Coronary artery (tissue), 2 donors: ENCODE measurements around the gene GLYR1.

Experiments
- DNase-seq: peaks from one replicate; pipeline ENCODE4 v3.0.0-alpha.2; 2017; ENCODE audit warnings: low spot score
- H3K27ac ChIP-seq, 2 donors: fragments of 200-600 bp; sonication (generic); one replicate each; pipeline ENCODE4 v1.5.1; 2016 to 2019
- H3K4me3 ChIP-seq: fragments of 200-600 bp; sonication (generic); 2 replicates; pipeline ENCODE4 v1.5.1; 2016; ENCODE audit warnings: mild to moderate bottlenecking, moderate library complexity
- TF ChIP-seq, protein P1 (sequence below): fragments of 200-600 bp; sonication (generic); IDR thresholded peaks from one replicate; pipeline ENCODE4 v1.5.1; 2019; ENCODE audit warnings: antibody characterized with exemption

The GLYR1 gene

GRCh38 chr16:4836727-4837126 lies 10.4 kb downstream of the GLYR1 start:
- TF ChIP-seq, protein P1, sequence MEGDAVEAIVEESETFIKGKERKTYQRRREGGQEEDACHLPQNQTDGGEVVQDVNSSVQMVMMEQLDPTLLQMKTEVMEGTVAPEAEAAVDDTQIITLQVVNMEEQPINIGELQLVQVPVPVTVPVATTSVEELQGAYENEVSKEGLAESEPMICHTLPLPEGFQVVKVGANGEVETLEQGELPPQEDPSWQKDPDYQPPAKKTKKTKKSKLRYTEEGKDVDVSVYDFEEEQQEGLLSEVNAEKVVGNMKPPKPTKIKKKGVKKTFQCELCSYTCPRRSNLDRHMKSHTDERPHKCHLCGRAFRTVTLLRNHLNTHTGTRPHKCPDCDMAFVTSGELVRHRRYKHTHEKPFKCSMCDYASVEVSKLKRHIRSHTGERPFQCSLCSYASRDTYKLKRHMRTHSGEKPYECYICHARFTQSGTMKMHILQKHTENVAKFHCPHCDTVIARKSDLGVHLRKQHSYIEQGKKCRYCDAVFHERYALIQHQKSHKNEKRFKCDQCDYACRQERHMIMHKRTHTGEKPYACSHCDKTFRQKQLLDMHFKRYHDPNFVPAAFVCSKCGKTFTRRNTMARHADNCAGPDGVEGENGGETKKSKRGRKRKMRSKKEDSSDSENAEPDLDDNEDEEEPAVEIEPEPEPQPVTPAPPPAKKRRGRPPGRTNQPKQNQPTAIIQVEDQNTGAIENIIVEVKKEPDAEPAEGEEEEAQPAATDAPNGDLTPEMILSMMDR = no peak

GRCh38 chr16:4833584-4833983 lies 13.5 kb downstream of the GLYR1 start:
- TF ChIP-seq, protein P1 = no peak
- H3K27ac ChIP-seq = no peak overlapping the region
- no peak overlapping the region for H3K4me3 ChIP-seq
- no peak for DNase-seq

More at GRCh38 chr16:4836727-4837126, 10.4 kb downstream of the GLYR1 start:
- Histone ChIP-seq H3K4me3 (no peak overlapping the region), H3K27ac (no peak overlapping the region)
- DNase-seq = no peak

GRCh38 chr16:4832698-4833343 lies 14.3 kb downstream of the GLYR1 start:
- Histone ChIP-seq H3K4me3 (no peak overlapping the region), H3K27ac (no peak overlapping the region)
- TF ChIP-seq, protein P1 = no peak
- DNase-seq = no peak

- Histone ChIP-seq H3K27ac (no peak overlapping the region), H3K4me3 (no peak overlapping the region)
- no peak for DNase-seq
- TF ChIP-seq, protein P1 = no peak
Observed at GRCh38 chr16:4831616-4832015, 15.5 kb downstream of the GLYR1 start.

DNA sequence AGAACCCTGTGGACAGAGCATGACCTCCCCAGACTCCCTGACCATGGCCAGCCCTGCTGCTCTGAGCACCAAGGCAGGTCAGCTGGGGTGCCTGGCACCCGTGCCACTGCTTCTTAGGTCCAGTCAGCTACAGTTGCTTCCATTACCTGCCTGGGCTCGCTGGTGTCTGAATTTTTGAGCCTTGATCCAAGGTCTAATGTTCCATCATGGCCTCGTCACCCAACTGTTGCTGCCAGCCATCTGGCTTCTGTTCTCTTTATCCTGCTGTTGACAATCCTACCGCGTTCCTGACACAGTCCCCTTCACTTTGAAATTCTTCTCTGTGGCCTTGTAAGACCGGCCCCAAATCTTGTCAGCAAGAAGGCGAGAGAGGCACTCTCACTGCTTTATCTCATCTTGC lies 16.7 kb downstream of the GLYR1 start:
- H3K27ac ChIP-seq = no peak overlapping the region
- TF ChIP-seq, protein P1 = no peak
- DNase-seq = no peak

DNA sequence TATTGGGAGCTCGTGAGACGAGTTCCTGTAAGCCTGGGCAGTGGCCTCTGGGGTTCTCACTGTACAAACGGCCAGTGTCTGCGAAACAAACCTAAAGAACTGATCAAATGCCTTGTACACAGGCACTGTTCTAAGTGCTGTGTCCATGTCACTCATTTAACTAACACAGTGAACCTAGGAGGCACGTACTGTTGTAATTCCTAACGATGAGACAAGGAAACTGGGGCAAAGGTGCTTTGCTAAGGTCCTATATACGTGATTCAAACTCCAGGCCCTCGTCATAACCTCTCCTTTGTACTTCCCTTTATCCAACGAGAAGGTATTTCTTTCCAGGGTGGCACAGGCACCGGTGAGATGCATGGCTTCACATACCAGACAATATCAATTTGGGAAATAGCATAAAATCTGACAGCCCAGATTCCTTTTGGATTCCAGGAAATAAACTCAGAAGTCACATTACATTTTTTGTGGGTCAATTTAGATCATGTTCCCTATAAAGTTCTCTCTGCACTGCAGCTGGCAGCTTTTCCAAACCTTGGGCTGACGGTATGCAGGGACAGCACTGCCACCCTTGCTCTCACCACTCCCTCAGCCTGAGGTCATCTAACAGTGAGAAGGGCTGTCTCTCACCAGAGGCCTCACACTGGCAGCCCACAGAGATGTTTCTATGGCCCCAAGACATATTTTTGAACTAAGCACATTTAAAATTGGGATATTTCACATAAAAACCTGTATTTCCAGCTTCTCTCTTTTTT lies 18.3 kb downstream of the GLYR1 start:
- DNase-seq = no peak
- Histone ChIP-seq H3K27ac (no peak overlapping the region), H3K4me3 (no peak overlapping the region)
- TF ChIP-seq, protein P1 = no peak

More for the DNA sequence above, 16.7 kb downstream of the GLYR1 start:
- H3K4me3 ChIP-seq = no peak overlapping the region

- H3K27ac ChIP-seq = no peak overlapping the region
- H3K4me3 ChIP-seq = no peak overlapping the region
- no peak for DNase-seq
- TF ChIP-seq, protein P1 = no peak
Observed at GRCh38 chr16:4826980-4827379, 20.1 kb downstream of the GLYR1 start.
